ENCODE results near the gene PTPRM.

Gene PTPRM

DNA sequence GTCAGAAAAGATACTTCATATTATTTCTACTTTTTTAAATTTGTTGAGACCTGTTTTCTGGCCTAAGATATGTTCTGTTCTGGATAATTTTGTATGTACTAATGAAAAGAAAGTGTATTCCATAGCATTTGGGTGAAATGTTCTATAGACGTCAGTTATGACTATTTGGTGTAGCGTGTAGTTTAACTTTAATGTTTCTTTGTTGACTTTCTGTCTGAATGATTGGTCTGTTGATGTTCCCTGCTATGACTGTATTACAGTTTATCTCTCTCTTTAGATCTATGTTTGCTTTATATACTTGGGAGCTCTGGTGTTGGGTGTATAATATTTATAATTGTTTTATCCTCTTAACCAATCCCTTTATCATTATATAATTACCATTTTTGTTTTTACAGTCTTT is 352.4 kb downstream of the PTPRM start:
- TF ChIP-seq, protein P1, sequence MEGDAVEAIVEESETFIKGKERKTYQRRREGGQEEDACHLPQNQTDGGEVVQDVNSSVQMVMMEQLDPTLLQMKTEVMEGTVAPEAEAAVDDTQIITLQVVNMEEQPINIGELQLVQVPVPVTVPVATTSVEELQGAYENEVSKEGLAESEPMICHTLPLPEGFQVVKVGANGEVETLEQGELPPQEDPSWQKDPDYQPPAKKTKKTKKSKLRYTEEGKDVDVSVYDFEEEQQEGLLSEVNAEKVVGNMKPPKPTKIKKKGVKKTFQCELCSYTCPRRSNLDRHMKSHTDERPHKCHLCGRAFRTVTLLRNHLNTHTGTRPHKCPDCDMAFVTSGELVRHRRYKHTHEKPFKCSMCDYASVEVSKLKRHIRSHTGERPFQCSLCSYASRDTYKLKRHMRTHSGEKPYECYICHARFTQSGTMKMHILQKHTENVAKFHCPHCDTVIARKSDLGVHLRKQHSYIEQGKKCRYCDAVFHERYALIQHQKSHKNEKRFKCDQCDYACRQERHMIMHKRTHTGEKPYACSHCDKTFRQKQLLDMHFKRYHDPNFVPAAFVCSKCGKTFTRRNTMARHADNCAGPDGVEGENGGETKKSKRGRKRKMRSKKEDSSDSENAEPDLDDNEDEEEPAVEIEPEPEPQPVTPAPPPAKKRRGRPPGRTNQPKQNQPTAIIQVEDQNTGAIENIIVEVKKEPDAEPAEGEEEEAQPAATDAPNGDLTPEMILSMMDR (conservative IDR thresholded peaks at IDR 0.05; ENCODE audit: low read depth, low read length): no peak
- no peak for DNase-seq (ENCODE audit: low read depth)
- H3K4me3 ChIP-seq (ENCODE audit: low read depth, low read length): no peak overlapping the region

DNA sequence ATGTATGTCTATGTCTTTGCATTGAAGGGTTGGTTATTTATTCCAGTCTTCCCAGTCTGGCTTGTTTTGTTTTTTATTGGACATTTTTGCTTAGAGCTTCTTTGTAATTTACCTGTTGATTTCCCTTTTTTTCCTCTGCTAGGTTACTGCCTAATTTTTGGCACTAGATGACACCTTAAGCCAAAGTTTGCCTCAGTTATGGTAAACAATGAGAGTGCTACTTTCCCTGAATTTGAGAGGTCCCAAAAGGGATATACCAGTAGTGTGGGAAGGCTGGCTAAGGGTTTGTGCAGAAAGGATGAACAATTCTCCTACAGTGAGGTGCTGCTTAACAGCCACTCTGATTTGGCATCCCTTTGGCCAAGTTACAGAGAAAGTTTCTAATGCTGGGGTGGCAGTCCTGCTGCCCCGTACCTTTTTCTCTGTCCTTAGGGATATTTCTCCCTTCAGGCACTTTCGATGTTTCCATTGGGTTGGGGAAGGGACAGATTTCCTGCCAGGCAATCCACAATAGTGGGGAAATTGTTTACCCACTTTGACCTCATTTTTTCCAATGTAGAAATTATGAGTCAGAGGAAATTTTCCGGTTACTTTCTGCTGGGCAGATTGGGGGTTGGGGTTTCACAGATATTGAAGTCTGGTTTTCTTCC is 354.9 kb downstream of the PTPRM start:
- no peak overlapping the region for H3K4me3 ChIP-seq (ENCODE audit: low read depth, low read length)
- TF ChIP-seq, protein P1 (conservative IDR thresholded peaks at IDR 0.05; ENCODE audit: low read depth, low read length): no peak
- peak; percentile 75 for DNase-seq (ENCODE audit: low read depth)

DNA sequence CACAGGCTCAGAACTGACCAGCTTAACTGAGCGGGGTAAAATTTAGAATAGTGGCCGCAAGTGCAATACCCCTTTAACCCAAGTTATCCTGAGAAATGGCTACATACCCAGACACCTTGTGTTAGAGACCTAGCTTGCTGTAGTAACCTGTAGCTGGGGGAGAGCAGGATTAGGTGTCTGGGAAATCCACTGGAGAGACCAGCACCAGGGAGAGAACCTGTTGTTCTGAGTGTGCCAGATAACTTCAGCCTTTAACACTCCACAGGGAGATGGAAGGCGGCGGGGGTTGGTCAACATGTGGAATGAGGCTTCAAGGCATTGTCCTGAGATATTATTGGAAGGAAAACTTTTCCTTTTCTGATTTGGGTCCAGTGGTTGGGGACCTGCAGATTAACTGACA is 356.0 kb downstream of the PTPRM start:
- TF ChIP-seq, protein P1 (conservative IDR thresholded peaks at IDR 0.05; ENCODE audit: low read depth, low read length): no peak
- DNase-seq (ENCODE audit: low read depth): no peak
- no peak overlapping the region for H3K4me3 ChIP-seq (ENCODE audit: low read depth, low read length)

DNA sequence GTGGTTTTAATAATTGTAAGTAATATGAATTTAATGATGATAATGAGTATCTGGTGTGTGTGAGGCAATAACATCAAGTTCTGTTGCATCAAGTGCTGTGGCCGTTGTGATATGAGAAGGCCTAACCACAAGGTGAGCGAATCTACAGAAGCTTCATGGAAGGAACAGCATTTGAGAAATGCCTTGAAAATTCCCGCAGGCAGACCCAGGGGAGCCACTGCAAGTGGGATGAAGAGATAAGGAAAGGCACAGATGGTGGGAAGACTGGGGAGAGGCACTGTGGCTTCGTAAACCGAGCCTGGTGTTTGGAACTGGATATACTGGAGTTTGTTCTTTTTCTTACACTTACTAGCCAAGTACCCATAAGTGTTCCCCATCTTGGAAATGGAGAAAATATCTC is 357.5 kb downstream of the PTPRM start:
- no peak for DNase-seq (ENCODE audit: low read depth)
- TF ChIP-seq, protein P1 (conservative IDR thresholded peaks at IDR 0.05; ENCODE audit: low read depth, low read length): no peak
- no peak overlapping the region for H3K4me3 ChIP-seq (ENCODE audit: low read depth, low read length)

DNA sequence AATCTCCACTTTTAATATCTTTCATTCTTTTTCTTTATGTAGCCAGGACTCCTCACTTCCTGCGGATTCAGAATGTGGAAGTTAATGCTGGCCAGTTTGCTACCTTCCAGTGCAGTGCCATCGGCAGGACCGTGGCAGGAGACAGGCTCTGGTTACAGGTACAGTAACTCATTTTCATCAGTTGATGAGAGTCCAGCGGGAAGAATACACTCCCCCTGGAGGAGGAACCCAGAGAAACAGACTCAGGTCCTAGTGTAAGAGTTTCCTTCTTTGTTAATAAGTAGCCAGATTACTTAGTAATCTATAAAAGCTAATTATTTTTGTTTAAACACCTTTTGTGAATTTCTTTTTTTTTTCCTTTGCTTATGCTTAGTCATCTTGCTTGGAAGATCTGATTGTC is 359.4 kb downstream of the PTPRM start:
- H3K4me3 ChIP-seq (ENCODE audit: low read depth, low read length): no peak overlapping the region
- TF ChIP-seq, protein P1 (conservative IDR thresholded peaks at IDR 0.05; ENCODE audit: low read depth, low read length): peak; percentile 52
- DNase-seq (ENCODE audit: low read depth): peak; percentile 43

DNA sequence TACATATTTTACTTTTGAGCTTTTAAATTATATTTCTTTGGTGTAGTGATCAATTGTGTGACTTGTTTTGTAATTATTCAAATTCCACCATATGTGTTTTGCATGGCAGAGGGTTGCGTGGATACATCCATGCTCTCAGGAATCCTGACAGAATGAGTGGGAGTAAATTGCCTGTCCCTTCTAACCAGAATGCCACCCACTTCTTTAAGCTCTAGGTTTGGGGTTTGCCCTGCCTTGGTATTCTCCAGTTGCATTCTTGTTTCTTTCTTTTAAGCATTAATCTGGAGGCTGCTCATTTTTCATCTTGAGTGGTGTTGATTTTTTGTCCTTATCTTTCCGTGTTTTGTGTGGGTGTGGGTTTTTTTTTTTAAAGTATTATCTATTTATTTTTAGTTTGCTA is 360.0 kb downstream of the PTPRM start:
- no peak overlapping the region for H3K4me3 ChIP-seq (ENCODE audit: low read depth, low read length)
- DNase-seq (ENCODE audit: low read depth): peak; percentile 41
- TF ChIP-seq, protein P1 (conservative IDR thresholded peaks at IDR 0.05; ENCODE audit: low read depth, low read length): no peak

DNA sequence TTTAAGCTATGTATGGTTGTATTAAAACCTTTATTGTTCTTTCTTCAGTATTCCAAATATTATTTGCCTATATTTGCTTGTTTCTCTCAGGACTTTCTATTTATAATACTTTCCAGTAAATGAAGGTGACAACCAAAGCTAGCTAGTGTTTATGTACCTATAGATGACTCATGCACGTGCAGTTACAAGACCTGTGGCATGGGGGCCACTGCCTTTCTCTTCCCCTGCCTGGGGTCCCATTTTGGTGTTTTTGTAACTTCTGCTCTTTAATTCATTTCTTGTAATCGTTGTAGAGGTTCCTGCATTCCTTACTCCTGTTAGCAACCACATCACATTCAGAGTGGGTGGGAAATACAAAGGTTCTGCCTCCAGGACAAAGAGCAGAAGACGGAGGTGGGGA is 364.6 kb downstream of the PTPRM start:
- TF ChIP-seq, protein P1 (conservative IDR thresholded peaks at IDR 0.05; ENCODE audit: low read depth, low read length): no peak
- no peak overlapping the region for H3K4me3 ChIP-seq (ENCODE audit: low read depth, low read length)

More for the DNA sequence above, 364.6 kb downstream of the PTPRM start:
- DNase-seq (ENCODE audit: low read depth): no peak

Data from choroid plexus epithelial cell (primary cell).